NT2/D1 (cell line): ENCODE measurements around the gene DCLK1.

Experiments used
- DNase-seq: peaks from one replicate; pipeline ENCODE4 v3.0.0-alpha.2; 2011; ENCODE audit warnings: low read depth, low spot score
- H3K27me3 ChIP-seq: 2 replicates; pipeline ENCODE4 v1.6.0; 2011; ENCODE audit warnings: mild to moderate bottlenecking; ENCODE audit not compliant: insufficient read length, insufficient read depth
- H3K36me3 ChIP-seq: 2 replicates; pipeline ENCODE4 v1.6.1; 2011; ENCODE audit warnings: mild to moderate bottlenecking, low read length, mixed read lengths; ENCODE audit not compliant: insufficient read depth, insufficient read length
- H3K4me1 ChIP-seq: 2 replicates; pipeline ENCODE4 v1.5.1; 2011; ENCODE audit not compliant: insufficient read depth, insufficient read length
- H3K4me3 ChIP-seq: 2 replicates; pipeline ENCODE4 v1.5.1; 2011; ENCODE audit warnings: low read depth; ENCODE audit not compliant: insufficient read length
- H3K9ac ChIP-seq: 2 replicates; pipeline ENCODE4 v1.6.0; 2011; ENCODE audit warnings: low read depth; ENCODE audit not compliant: insufficient read length
- H3K9me3 ChIP-seq: 2 replicates; pipeline ENCODE4 v1.5.1; 2011; ENCODE audit warnings: mild to moderate bottlenecking, low read length; ENCODE audit not compliant: insufficient read depth
- SUZ12 ChIP-seq: IDR thresholded peaks from 2 replicates; pipeline ENCODE4 v1.6.1; 2011; ENCODE audit not compliant: insufficient read length, insufficient read depth; ENCODE audit errors: extremely low read depth
- YY1 ChIP-seq: IDR thresholded peaks from 2 replicates; pipeline ENCODE4 v1.6.1; 2011; ENCODE audit not compliant: insufficient read length, insufficient read depth
- ZNF274 ChIP-seq: IDR thresholded peaks from 2 replicates; pipeline ENCODE4 v1.6.1; 2011; ENCODE audit warnings: mild to moderate bottlenecking, low read depth, low read length

Gene DCLK1

GRCh38 chr13:35909091-35909490 is 222.1 kb downstream of the DCLK1 start:
- Histone ChIP-seq H3K36me3 (no peaks in the 10 kb centered on the region), H3K4me1 (no peaks in the 10 kb centered on the region), H3K27me3 (no peaks in the 10 kb centered on the region), H3K4me3 (no peak overlapping the region), H3K9me3 (peaks cover 18% of the 10 kb centered on the region; the same call in 1 of the 2 replicates), H3K9ac (no peak overlapping the region)
- TF ChIP-seq YY1 (no peak), SUZ12 (no peak), ZNF274 (no peak)
- no peak for DNase-seq

- DNase-seq = no peak
Observed at GRCh38 chr13:35908226-35908625, 223.0 kb downstream of the DCLK1 start.

GRCh38 chr13:35906636-35907035 is 224.5 kb downstream of the DCLK1 start:
- H3K9ac ChIP-seq = no peak overlapping the region
- no peak for TF ChIP-seq YY1
- no peak for TF ChIP-seq SUZ12
- no peak for TF ChIP-seq ZNF274
- no peak overlapping the region for H3K4me3 ChIP-seq
- H3K27me3 ChIP-seq = no peaks in the 10 kb centered on the region
- no peak for DNase-seq
- peaks cover 5% of the 10 kb centered on the region for H3K4me1 ChIP-seq
- H3K9me3 ChIP-seq = 0 out of 2 replicates have a peak, but pooled peaks cover 3% of the 10 kb centered on the region
- no peaks in the 10 kb centered on the region for H3K36me3 ChIP-seq

More at GRCh38 chr13:35908226-35908625, 223.0 kb downstream of the DCLK1 start:
- no peak for TF ChIP-seq YY1
- TF ChIP-seq SUZ12 = no peak
- TF ChIP-seq ZNF274 = no peak
- Histone ChIP-seq H3K27me3 (no peaks in the 10 kb centered on the region), H3K4me3 (no peak overlapping the region), H3K9me3 (peaks cover 18% of the 10 kb centered on the region; the same call in 1 of the 2 replicates), H3K36me3 (no peaks in the 10 kb centered on the region), H3K4me1 (no peaks in the 10 kb centered on the region), H3K9ac (no peak overlapping the region)

GRCh38 chr13:35903075-35903474 is 228.1 kb downstream of the DCLK1 start:
- no peak for TF ChIP-seq YY1
- no peak for TF ChIP-seq ZNF274
- TF ChIP-seq SUZ12 = no peak
- Histone ChIP-seq H3K36me3 (no peaks in the 10 kb centered on the region), H3K9me3 (no peaks in the 10 kb centered on the region), H3K27me3 (no peaks in the 10 kb centered on the region), H3K9ac (no peak overlapping the region), H3K4me3 (no peak overlapping the region), H3K4me1 (peaks cover 5% of the 10 kb centered on the region)
- no peak for DNase-seq

GRCh38 chr13:35898041-35898440 is 233.1 kb downstream of the DCLK1 start:
- no peak for TF ChIP-seq SUZ12
- no peak for TF ChIP-seq ZNF274
- no peak for TF ChIP-seq YY1
- no peaks in the 10 kb centered on the region for H3K9me3 ChIP-seq
- H3K4me3 ChIP-seq = no peak overlapping the region
- H3K36me3 ChIP-seq = no peaks in the 10 kb centered on the region
- DNase-seq = no peak
- no peak overlapping the region for H3K9ac ChIP-seq
- H3K4me1 ChIP-seq = peaks cover 5% of the 10 kb centered on the region
- no peaks in the 10 kb centered on the region for H3K27me3 ChIP-seq

GRCh38 chr13:35894636-35895035 is 236.5 kb downstream of the DCLK1 start:
- DNase-seq = no peak
- Histone ChIP-seq H3K4me3 (no peak overlapping the region), H3K4me1 (no peaks in the 10 kb centered on the region)

GRCh38 chr13:35892837-35893814 is 238.1 kb downstream of the DCLK1 start:
- TF ChIP-seq ZNF274 (no peak), SUZ12 (no peak), YY1 (no peak)
- H3K27me3 ChIP-seq = no peaks in the 10 kb centered on the region
- H3K4me3 ChIP-seq = no peak overlapping the region

More at GRCh38 chr13:35894636-35895035, 236.5 kb downstream of the DCLK1 start:
- Histone ChIP-seq H3K36me3 (no peaks in the 10 kb centered on the region), H3K9ac (no peak overlapping the region), H3K27me3 (no peaks in the 10 kb centered on the region), H3K9me3 (no peaks in the 10 kb centered on the region)
- TF ChIP-seq YY1 (no peak), SUZ12 (no peak), ZNF274 (no peak)

More at GRCh38 chr13:35892837-35893814, 238.1 kb downstream of the DCLK1 start:
- H3K9me3 ChIP-seq = no peaks in the 10 kb centered on the region
- no peaks in the 10 kb centered on the region for H3K4me1 ChIP-seq
- no peak overlapping the region for H3K9ac ChIP-seq
- no peak for DNase-seq
- no peaks in the 10 kb centered on the region for H3K36me3 ChIP-seq
